Measurements from ENCODE around the gene ITGB7.
"Not testable (repeated sequence)": the region's sequence is repeated elsewhere in the genome, so short reads cannot be mapped to it uniquely, and the experiment has no call there.

ITGB7 gene

GRCh38 chr12:53178803-53179202, 28.2 kb downstream of the ITGB7 start:
- DNase-seq (ENCODE audit: low read depth), result not testable (repeated sequence)

GRCh38 chr12:53177447-53177846, 29.6 kb downstream of the ITGB7 start:
- not testable (repeated sequence) for DNase-seq (ENCODE audit: low read depth)

- no peak for DNase-seq (ENCODE audit: low read depth)
Measured at GRCh38 chr12:53176750-53177149, 30.3 kb downstream of the ITGB7 start.

- DNase-seq (ENCODE audit: low read depth), result no peak
Measured at GRCh38 chr12:53174881-53175491, 32.1 kb downstream of the ITGB7 start.

DNA sequence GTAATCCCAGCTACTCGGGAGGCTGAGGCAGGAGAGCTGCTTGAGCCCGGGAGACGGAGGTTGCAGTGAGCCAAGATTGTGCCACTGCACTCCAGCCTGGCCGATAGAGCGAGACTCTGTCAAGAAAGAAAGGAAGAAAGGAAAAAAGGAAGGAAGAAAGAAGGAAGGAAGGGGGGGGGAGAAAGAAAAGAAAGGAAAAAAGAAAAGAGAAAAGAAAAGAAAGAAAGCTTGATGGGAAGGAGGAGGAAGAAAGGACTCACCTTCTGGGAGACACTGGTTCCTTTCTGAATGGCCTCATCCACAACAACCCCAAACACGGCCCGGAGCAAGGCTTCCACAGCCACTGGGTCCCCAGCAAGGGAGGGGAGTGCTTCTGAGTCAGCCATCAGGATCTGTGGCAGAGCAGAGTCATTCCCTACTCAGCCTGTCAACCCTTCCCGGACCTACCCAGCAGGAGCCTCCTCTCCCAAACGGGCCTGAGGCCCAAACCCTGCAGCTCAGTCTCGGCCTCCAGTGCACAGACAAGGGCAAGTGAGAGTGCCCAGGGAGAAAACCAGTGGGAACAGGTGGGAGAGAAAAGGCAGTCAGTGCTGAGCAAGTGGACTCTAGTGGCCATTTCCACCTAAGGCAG, 33.9 kb downstream of the ITGB7 start:
- DNase-seq (ENCODE audit: low read depth), result no peak

GRCh38 chr12:53172352-53172751, 34.7 kb downstream of the ITGB7 start:
- DNase-seq (ENCODE audit: low read depth), result no peak

DNA sequence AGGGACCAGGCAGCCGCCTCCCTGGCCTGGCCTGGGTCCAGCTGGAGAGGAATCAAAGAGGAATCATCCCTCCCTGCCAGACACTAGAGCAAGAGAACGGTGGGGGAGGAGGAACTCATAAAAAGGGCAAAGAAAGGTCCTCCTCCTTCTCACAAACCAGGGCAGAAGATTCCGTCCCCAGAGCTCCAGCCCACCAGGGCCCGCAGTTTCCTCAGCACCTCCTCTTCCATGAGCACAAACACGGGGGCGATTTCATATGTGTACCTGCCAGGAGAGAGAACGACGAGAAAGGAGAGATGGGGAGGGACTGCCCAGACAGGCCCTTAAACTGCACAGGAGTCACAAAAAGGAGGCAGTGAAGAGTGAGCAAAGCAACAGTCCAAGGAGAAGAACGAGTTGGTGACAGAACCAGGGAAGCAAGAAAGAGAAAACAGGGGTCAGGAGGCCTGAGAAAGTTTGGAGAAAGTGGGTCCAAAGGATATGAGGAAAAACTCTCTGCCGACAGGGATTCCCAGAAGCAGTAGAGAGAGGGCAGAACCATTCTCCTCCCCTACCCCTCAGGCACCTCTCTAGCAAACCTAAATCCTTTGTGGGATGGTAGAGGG, 35.2 kb downstream of the ITGB7 start:
- no peak for DNase-seq (ENCODE audit: low read depth)

- DNase-seq (ENCODE audit: low read depth), result no peak
Measured at GRCh38 chr12:53170876-53171724, 36.0 kb downstream of the ITGB7 start.

- DNase-seq (ENCODE audit: low read depth), result no peak
Measured at GRCh38 chr12:53170215-53170614, 36.8 kb downstream of the ITGB7 start.

GRCh38 chr12:53169644-53170043, 37.4 kb downstream of the ITGB7 start:
- DNase-seq (ENCODE audit: low read depth), result no peak

- DNase-seq (ENCODE audit: low read depth), result no peak
Measured at GRCh38 chr12:53166837-53167236, 40.2 kb downstream of the ITGB7 start.

- not testable (repeated sequence) for DNase-seq (ENCODE audit: low read depth)
Measured at GRCh38 chr12:53163008-53163407, 44.0 kb downstream of the ITGB7 start.

- no peak for DNase-seq (ENCODE audit: low read depth)
Measured at GRCh38 chr12:53161119-53161911, 45.7 kb downstream of the ITGB7 start.

GRCh38 chr12:53160673-53161072, 46.4 kb downstream of the ITGB7 start:
- DNase-seq (ENCODE audit: low read depth), result no peak

GRCh38 chr12:53160000-53160399, 47.1 kb downstream of the ITGB7 start:
- DNase-seq (ENCODE audit: low read depth), result no peak

DNA sequence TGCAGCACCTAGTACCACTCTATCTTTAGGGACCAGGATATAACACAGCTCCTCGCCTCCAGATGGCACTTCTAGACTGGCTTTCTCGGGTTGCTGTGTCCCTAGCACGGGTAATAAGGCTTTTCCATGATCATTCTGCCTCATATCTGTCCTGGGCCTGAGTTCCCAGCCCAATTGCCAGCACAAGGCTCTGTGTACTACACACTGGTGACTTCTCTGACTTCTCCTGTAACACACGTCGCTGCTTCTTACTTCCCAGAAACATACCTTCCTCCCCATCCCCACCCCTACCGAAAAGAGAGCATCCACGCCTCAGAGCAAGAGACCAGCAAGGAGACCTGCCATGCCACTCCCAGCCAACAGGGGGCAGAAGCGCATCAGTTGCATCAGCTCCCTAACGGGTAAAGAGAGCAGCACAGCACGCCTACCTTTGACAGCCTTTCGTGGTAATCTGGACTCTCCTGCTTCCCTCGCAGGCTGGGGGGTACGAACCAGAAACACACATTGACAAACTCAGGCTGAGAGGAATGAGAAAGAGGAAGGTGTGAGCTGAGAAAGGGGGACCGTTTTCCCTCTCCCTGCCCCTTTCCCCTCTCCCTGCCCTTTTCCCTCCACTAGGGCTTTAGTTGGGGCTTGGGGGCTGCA, 47.7 kb downstream of the ITGB7 start:
- peak; percentile 82 for DNase-seq (ENCODE audit: low read depth)

GRCh38 chr12:53152390-53152789, 54.7 kb downstream of the ITGB7 start:
- no peak for DNase-seq (ENCODE audit: low read depth)

DNA sequence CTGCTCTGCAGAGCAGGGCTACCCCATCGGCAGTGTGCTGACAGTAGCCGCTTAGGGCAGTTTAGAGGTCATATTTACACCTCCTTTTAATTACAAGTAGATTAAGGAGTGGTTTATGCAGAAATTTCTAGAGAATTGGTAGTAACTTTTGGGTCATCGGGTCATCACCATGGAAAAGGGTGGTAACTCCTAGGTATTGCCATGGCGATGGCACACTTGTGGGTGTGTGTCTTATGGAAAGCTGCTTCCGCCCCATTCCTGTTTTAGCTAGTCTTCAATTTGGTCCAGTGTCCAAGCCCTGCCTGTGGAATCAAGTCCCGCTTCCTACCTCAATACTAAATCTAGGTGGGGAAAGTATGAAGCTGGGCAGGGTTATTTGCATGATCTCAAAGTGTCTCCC, 56.0 kb downstream of the ITGB7 start:
- DNase-seq (ENCODE audit: low read depth), result no peak

- DNase-seq (ENCODE audit: low read depth), result no peak
Measured at GRCh38 chr12:53147653-53148052, 59.4 kb downstream of the ITGB7 start.

- DNase-seq (ENCODE audit: low read depth), result no peak
Measured at GRCh38 chr12:53147181-53147580, 59.9 kb downstream of the ITGB7 start.

Measured in CMK (cell line).